NCI-H2029 treated with DMSO at 0.1 percent for 48 hours (cell line): ENCODE results near the gene PRELP.
"Not testable (repeated sequence)": the region's sequence is repeated elsewhere in the genome, so short reads cannot be mapped to it uniquely, and the experiment has no call there.

Source experiments
- DNase-seq: peaks from one replicate; lab custom pipeline; 2025; lab: John Stamatoyannopoulos, UW

The PRELP gene

DNA sequence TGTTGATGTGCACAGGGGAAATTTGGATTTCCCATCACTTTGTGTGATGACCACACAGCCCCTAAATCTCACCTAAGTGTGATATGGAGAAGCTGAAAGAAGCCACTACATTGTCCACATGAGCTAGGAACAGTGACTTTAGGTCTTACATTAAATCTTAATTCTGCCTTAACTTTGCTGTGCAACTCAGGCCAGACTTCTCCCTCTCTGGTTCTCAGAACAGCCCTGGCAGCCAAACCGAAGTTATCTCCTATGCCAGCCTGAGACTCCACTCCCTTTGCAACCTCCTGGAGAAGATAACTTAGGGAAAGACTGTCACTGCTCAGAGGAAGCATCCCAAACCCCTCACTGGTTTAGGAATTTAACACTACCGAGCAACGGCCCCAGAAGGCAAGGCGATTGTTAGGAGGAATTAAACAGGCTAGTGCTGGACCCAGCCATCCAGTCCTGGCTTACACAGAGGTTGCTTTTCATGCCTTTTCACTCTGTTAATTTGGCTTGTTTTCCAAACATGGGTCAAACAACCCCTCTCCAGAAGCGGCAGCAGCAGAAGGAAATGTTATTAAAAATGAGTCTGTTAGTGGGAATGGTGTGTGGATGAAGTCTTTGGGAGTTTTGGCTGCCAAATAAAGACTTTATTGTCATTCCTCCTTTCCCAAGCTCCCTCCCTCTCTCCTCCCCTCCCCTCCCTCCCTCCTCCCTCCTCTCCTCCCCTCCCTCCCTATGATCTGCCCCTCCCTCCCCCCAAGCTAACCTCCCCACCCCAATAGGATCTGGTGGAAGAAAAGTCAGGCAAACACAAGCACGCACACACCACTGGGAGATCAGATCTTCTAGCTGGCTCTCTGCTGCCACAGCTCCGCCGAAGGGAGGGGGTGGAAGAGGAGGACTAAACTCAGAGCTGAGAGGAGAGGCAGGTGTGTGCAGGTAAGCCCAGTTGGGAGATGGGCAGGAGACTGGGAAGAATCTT is at the start of gene PRELP:
Gene PRELP, plus strand, starts transcription at position 795 of the 970 bp plus-strand sequence. CDS start 7,379 bp downstream, outside the sequence.
- DNase-seq, result no peak

GRCh38 chr1:203426366-203426765 is 49.2 kb upstream of the PRELP start:
- no peak for DNase-seq

- no peak for DNase-seq
Observed at GRCh38 chr1:203426870-203427269, 48.7 kb upstream of the PRELP start.

DNA sequence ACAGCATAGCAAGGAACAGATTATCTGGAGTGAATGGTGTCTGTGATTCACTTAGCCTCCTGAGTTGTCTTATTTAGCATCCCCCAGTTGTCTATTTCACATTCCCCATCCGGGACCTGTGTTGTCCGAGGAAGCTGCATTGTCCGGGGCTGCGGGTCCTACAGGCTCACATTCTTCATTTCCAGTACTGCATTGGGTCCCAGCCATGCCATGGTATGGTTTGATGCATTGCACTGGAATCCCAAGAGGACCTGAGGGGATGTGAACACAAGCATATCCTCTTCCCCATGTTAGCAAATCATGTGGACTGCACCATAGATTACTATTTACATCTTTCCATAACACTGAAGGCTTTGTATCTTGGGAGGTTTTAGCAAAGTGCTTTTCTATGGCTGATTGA is 48.2 kb upstream of the PRELP start:
- DNase-seq, result no peak

DNA sequence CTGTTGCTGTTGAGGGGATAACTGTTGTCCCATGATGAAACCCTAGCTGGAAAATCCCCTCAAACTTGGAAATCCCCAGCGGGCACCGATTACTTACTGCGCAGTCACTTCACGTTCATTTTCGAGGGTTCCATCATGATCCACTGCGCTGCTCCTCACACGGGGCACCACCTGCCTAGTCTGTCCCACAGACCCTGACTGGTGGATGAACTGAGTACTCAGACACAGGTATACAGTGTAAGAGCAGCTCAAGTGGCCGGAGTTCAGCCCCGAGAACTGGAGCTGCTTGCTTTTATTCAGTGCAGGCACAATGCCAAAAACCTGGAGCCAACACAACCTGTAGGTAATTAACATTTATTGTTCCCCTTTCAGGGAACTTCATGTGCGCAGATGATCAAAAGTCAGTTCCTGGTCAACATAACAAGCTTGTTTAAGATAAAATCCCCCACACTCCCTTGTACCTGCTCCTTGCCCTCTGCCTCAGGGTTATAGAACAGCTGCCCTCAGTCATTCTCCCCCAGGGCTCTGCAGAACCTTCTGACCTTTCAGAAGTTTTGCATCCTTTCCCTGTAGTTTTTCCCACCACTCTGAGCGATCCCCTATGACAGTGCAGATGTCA is 46.5 kb upstream of the PRELP start:
- peak; percentile 47 for DNase-seq

GRCh38 chr1:203435615-203436014 is 40.0 kb upstream of the PRELP start:
- no peak for DNase-seq

- DNase-seq, result no peak
Observed at GRCh38 chr1:203437696-203438315, 37.8 kb upstream of the PRELP start.

- no peak for DNase-seq
Observed at GRCh38 chr1:203439131-203439730, 36.4 kb upstream of the PRELP start.

DNA sequence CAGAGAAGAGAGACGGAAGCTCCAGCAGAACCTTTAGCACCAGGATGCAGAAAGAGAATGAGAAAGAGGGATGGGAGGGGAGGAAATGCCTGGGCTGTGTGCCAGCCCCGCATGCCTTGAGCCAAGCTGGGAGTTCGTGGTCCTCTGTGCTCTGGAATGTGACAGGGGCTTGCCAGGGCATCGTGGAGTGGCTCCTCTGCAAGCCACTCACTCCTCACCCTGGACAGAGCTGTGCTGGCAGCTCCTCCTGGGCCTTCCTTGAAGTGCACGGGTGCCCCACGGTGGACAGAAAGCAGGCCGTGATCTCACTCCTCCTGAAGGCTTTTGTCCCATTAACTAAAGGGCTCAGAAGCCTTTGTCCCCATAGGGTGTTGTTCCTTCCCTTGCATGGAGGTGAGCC is 34.8 kb upstream of the PRELP start:
- peak; percentile 21 for DNase-seq

GRCh38 chr1:203441766-203442165 is 33.8 kb upstream of the PRELP start:
- no peak for DNase-seq

DNA sequence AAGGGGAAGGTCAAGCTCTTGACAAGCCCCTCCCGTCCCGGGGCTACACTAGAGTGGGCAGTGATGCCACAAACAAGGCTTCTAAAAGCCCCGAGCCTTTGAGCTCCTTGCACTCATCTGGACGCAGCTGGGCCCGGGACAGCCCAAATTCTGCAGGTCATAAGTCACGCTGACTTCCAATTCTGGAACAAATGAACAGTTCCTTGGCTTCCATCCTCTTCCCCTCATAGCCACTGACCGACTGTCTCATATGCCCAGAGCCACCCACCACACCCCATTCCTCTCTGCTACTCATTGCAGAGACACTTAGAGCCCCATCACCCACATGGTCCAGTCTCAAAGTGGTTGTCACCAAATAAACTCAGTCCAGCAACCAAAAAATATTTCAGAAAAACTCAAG is 32.8 kb upstream of the PRELP start:
- DNase-seq, result no peak

DNA sequence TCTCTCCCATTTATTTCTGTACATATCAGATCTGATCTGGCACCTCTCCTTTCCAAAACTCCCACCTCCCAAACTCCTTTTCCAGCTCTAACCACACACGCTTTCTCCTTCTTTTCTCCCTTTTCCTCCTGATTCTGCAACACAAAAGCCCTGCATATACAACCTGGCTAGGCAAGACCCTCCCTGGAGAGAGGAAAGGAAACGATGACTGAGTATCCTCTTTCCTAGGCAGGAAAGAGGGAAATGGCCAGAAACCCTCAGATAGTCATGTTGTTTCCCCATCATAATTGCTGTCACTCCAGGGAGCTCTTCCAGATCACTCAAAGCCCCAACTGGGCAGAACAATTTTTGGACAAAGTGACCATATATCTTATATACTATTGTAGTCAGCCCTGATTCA is 32.3 kb upstream of the PRELP start:
- DNase-seq, result no peak

DNA sequence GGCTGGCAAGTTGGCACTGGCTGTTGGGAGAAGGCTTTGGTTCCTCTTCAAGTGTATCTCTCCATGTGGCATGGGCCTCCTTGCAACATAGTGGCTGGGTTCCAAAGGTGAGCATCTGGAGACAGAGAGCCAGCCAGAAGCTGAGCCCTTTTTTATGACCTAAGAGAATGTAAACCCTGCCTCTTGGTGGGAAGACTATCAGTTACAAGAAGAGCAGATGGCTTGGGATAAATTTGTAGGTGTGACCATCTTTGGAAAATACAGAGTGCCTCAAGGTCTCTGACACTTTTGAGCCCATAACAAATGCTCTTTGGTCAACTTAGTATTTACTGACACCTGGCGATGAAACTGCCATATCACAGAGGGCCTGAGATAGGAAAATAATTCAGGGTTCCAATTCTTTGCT is 31.4 kb upstream of the PRELP start:
- DNase-seq, result no peak

DNA sequence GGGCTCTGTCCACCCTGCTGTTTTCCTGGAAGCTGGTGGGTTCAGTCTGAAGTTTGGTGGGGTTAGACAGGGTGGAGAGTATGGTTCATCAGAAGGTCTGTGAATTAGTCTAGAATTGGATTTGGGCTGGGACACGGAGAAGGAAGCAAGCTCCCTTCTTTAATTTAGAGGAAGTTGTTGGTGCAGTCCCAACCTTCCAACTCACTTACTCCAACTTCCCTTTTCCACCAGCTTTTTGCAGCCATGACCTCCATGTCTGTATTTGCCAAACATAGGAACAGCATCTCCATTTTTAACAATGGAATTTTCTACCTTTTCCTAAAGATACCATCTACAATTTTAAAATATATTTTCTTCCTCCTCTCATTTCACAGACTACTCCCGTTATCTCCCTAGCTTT is 28.5 kb upstream of the PRELP start:
- DNase-seq, result no peak

DNA sequence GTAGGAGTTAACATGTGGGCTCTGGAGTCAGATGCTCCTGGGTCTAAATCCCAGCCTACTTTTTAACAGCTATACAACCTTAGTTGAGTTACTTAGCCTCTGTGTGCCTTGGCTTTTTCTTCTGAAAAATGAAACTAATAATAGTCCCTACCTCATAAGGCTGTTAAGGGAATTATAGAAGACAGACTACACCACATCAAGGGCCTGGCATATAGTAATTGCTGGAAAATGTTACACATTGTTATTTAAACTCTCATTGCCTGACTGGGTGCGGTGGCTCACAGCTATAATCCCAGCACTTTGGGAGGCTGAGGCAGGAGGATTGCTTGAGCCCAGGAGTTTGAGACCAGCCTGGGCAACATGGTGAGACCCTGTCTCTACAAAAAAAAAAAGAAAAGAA is 28.0 kb upstream of the PRELP start:
- not testable (repeated sequence) for DNase-seq

GRCh38 chr1:203448521-203449061 is 27.0 kb upstream of the PRELP start:
- DNase-seq, result no peak

DNA sequence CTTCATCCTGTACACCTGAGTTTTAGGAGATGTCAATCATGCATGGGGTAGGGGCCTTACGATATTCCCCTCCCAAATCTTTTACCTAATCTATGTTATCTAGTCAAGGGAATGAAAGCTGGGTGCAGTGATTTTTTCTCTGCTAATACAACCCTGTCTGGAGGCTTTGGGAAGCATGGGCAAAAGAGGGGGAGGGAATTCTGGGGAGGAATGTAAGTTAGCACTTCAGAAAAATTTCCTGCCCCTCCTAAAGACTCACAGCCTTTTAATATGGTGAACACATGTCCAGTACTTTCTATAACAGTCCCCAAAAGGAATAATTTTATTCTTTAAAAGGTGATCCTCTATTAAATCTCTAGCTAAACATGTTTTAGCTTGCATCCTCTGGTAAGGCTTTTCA is 25.6 kb upstream of the PRELP start:
- no peak for DNase-seq

DNA sequence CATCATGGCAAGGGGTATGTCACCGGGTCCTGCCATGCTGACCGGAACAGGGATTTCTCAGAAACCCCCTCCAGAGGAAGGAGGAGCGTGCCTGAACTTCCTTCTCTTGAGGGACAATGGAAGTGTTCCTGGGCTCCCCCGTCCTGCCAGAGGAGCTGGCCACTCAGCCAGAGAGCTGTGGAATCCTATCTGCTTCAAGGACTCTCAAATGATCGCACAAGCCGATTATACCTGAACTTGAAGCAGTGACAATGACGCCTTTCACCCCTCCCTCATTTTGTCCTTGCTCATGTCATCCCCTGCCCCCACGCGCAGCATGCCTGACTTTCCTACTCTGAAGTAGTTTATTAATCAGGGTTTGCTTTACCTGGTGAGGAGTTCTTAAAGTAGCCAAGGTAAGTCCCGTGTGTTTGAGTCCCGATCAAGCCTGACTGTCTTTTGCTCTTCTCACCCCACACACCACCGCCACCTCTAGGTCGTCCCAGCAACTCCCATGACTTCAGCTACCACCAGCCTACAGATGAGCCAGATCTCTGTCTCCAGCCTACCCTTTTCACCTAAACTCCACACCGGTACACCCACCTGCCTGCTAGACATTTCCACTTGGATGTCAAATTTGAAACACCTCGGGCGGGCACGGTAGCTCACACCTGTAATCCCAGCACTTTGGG is 25.0 kb upstream of the PRELP start:
- no peak for DNase-seq

DNA sequence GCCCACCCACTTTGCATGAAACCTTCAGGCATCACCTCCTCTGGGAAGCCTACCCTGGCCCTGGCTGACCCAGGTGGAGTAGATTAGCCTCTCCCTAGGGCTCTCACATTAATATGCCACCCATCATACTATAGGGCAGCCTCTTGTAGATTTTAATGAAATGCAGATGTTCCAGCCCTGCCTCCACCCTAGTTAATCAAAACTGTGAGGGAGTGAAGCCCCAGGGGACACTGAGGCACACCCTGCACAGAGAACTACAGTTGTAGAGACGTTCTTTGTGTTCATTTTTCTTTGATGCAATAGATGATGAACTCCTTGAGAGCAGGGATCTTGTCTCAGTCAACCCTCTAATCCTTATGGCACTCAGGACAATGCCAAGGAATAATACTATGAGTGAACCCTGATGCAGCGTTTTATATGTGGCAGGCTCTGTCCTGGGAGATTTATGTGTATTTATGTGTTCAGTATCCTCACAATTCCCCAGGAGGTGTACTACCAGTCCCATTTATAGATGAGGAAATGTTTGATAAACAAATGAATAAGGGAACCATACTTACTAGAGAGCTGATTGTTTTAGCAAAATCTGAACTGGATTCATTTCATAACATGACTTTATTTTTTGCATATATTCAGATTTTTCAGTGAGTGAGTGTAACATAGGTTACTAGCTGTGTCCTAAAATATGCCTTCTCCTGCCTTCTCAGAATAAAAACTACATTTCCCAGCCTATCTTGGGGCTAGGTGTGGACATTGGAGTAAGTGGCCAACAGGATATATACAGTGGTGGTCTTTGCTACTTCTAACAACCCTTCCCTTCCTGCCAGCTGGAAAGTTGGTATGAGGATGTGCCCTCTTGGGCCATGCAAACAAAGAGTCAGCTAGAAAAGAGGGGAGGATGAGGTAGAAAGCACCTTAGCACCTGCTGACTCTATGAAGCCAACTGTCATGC is 23.5 kb upstream of the PRELP start:
- DNase-seq, result no peak

DNA sequence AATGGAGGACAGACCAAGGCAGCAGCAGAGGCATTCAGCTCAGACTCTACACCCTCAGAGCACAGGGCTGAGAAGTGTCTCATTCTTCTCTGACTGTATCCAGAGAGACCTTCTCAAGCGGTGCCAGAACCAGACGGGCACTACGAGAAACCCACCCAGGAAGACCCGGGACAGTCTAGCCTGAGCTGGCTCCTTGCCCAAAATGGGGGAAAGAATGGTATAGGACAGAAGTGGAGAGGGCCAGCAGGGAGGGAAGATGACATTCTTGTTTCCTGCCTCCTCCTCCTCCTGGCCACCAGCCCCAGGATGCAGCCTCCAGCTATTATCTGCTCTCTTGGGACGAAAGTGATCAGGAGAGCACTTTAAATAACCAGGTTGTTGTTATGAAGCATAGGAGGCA is 22.6 kb upstream of the PRELP start:
- DNase-seq, result no peak

GRCh38 chr1:203453616-203454015 is 22.0 kb upstream of the PRELP start:
- no peak for DNase-seq
